Thoracic aorta (tissue), 2 donors: ENCODE measurements around the gene TRAPPC14. TPM values are rescaled to one million over a fixed set of nuclear protein-coding genes. Genes with fewer than 3 reads are reported as not detected.
"Not testable (repeated sequence)": the region's sequence is repeated elsewhere in the genome, so short reads cannot be mapped to it uniquely, and the experiment has no call there.

Experiments
- ATAC-seq: fragments of 150-250 bp; one replicate; pipeline ENCODE4 v1.8.0; 2017; ENCODE audit warnings: low read depth; ENCODE audit not compliant: insufficient number of reproducible peaks, low FRiP score
- DNase-seq: peaks from one replicate; pipeline ENCODE4 v3.0.0-alpha.2; 2020; ENCODE audit warnings: low spot score
- H3K27ac ChIP-seq, 2 donors: fragments of 200-600 bp; sonication (generic); 1 replicate in 1 of 2; 2 replicates in 1 of 2; pipeline ENCODE4 v1.5.1; 2016; ENCODE audit warnings: mild to moderate bottlenecking in 2 of 2, moderate library complexity in 2 of 2
- H3K27me3 ChIP-seq: fragments of 200-600 bp; sonication (generic); replicated peaks from 2 replicates; pipeline ENCODE4 v1.6.0; 2016; ENCODE audit warnings: mild to moderate bottlenecking; ENCODE audit not compliant: insufficient read depth
- H3K36me3 ChIP-seq: fragments of 200-600 bp; sonication (generic); one replicate; pipeline ENCODE4 v1.5.1; 2016
- H3K4me1 ChIP-seq, 2 donors: fragments of 200-600 bp; sonication (generic); 1 replicate in 1 of 2; 2 replicates in 1 of 2; pipeline versions ENCODE4 v1.5.1 to v1.6.0; 2016; ENCODE audit warnings: low read depth in 2 of 2, mild to moderate bottlenecking in 1 of 2; ENCODE audit not compliant: control insufficient read depth in 1 of 2
- H3K4me3 ChIP-seq: fragments of 200-600 bp; sonication (generic); 2 replicates; pipeline ENCODE4 v1.5.1; 2016; ENCODE audit warnings: mild to moderate bottlenecking
- H3K9me3 ChIP-seq: fragments of 200-600 bp; sonication (generic); 2 replicates; pipeline ENCODE4 v1.5.1; 2016
- CTCF ChIP-seq: fragments of 200-600 bp; sonication (generic); IDR thresholded peaks from one replicate; pipeline ENCODE4 v1.5.1; 2019; ENCODE audit warnings: antibody characterized with exemption
- total RNA-seq, 2 donors: library from RNA; depleted of rRNA; stranded (reverse); fragments of >200 nt; gene quantifications; one replicate each; pipeline versions ENCODE4 v1.1.0 to v1.2.3, GENCODE V29; 2016

TRAPPC14 gene
- total RNA-seq, 2 donors from 2014 or later, result 14.0 to 18.0 TPM

DNA sequence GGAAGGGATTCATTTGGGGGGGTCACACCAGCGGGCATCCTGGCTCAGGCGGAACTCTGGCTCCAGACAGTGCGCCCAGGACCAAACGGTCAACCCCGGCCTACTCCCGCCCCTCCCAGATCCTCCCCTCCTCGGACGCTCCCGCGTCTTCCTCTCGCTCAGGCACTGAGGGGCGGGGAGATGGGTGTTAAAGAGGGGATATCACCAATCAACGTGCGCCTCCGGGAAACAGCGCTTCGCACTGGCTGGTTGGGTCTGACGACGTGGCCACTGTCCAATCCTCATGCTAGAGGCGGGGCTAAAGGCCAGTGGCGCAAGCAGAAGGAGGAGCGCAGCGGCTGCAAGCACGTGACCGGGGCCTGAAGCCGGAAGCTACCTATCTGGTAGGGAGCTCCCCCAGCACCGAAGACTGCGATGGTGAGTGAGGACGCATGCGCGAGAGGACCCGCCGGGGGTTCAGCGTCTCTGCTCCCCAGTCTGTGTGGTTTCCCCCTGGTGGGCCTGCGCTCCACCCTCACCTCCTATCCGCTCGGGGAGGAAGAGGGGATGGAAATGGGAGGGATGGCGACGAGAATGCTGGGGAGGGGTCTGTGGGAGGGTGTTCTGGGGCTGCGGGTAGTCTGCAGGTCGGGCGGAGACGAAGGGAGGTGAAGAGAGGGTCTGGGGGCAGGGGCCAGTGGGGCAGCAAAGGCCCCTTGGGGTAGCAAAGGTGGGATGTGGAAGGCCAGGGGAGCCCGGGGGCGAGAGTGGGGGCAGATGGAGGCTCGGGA is 9.8 kb downstream of the TRAPPC14 start, which contains the start of gene LAMTOR4:
TSS of gene LAMTOR4 (plus strand) at position 360 of the 770 bp plus-strand sequence. CDS start at position 415, 55 bp downstream.
- Histone ChIP-seq H3K27me3 (no peaks in the 10 kb centered on the region), H3K36me3 (peaks cover 9% of the 10 kb centered on the region), H3K4me1 (peaks cover 10 to 13% of the 10 kb centered on the region in 2 donors), H3K27ac (peak within 1 kb of the TSS; percentile 84 to 90), H3K9me3 (no peaks in the 10 kb centered on the region), H3K4me3 (peak within 1 kb of the TSS; percentile 98)
- ATAC-seq (peak; percentile 99), DNase-seq (peak; percentile 97)
- TF ChIP-seq CTCF, result no peak

DNA sequence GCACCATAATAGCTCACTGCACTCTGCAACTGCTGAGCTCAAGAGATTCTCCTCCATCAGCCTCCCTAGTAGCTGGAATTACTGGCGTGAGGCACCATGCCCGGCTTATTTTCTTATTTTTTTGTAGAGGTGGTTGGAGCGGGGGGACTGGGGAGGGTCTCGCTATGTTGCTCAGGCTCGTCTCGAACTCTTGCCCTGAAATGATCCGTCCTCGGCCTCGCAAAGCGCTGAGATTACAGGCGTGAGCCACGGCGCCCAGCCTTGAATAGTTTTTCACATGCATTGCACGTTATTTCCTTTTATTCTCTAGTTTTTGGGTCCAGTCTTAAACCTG is 10.3 kb downstream of the TRAPPC14 start:
- Histone ChIP-seq H3K36me3 (peaks cover 3% of the 10 kb centered on the region), H3K9me3 (no peaks in the 10 kb centered on the region), H3K27ac (peak overlapping the region; percentile 40 to 53), H3K27me3 (no peaks in the 10 kb centered on the region), H3K4me1 (peaks cover 10 to 13% of the 10 kb centered on the region in 2 donors), H3K4me3 (peak overlapping the region; percentile 98)
- DNase-seq (no peak), ATAC-seq (no peak)
- TF ChIP-seq CTCF, result no peak

GRCh38 chr7:100147278-100147677 is 11.2 kb downstream of the TRAPPC14 start:
- H3K9me3 ChIP-seq, result no peaks in the 10 kb centered on the region
- no peaks in the 10 kb centered on the region for H3K27me3 ChIP-seq
- peaks cover 10 to 13% of the 10 kb centered on the region in 2 donors for H3K4me1 ChIP-seq
- H3K36me3 ChIP-seq, result no peaks in the 10 kb centered on the region
- H3K4me3 ChIP-seq, result no peak overlapping the region
- TF ChIP-seq CTCF, result no peak
- no peak for ATAC-seq
- DNase-seq, result no peak
- H3K27ac ChIP-seq, result no peak overlapping the region

- not testable (repeated sequence) for H3K27me3 ChIP-seq, H3K36me3 ChIP-seq, DNase-seq, H3K27ac ChIP-seq, H3K9me3 ChIP-seq, ATAC-seq, H3K4me3 ChIP-seq
- H3K4me1 ChIP-seq, result peaks cover 5 to 13% of the 10 kb centered on the region in 2 donors
Observed at GRCh38 chr7:100146350-100146749, 12.2 kb downstream of the TRAPPC14 start.

DNA sequence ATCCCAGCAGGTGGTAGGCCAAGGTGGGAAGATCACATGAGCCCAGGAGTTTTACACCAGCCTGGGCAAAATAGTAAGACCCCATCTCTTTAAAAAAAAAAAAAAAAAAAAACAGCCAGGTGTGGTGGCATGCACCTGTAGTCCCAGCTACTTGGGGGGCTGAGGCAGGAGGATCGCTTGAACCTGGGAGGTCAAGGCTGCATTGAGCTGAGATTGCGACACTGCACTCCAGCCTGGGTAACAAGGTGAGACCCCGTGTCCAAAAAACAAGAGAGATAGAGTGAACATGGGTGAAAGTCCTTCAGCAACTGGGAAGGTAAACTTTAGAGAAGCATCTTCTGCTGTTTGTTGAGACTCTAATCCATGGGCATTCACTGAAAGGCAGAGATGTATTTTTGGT is 16.1 kb downstream of the TRAPPC14 start:
- Histone ChIP-seq H3K27ac (no peak overlapping the region), H3K4me1 (no peaks in the 10 kb centered on the region), H3K36me3 (no peaks in the 10 kb centered on the region), H3K9me3 (no peaks in the 10 kb centered on the region), H3K4me3 (no peak overlapping the region), H3K27me3 (no peaks in the 10 kb centered on the region)
- ATAC-seq (no peak), DNase-seq (no peak)
- no peak for TF ChIP-seq CTCF

DNA sequence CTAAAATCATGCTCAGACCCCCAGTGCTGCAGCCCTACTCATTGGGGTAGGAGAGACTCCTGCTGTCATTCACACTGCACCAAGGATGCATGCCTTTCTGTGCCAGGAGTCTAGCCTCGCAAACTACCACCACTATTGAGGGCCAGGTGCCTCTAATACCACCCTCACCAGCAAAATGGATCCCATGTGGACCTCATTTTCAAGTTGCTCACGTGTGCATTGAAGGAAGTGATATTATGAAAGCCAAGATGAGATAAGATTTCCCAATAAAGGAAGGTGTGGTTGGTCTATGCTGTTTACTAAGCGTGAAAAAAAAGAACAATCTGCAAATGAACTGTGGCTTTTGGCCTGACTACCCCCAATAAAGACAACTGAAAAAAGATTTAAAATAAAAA is 17.0 kb downstream of the TRAPPC14 start:
- no peak for DNase-seq
- H3K9me3 ChIP-seq, result no peaks in the 10 kb centered on the region
- no peak overlapping the region for H3K27ac ChIP-seq
- no peaks in the 10 kb centered on the region for H3K4me1 ChIP-seq
- TF ChIP-seq CTCF, result no peak
- no peak overlapping the region for H3K4me3 ChIP-seq
- H3K27me3 ChIP-seq, result no peaks in the 10 kb centered on the region
- no peaks in the 10 kb centered on the region for H3K36me3 ChIP-seq
- ATAC-seq, result no peak
